ENCODE data around the gene CHRNE. TPM values are rescaled to one million over a fixed set of nuclear protein-coding genes. Genes with fewer than 3 reads are reported as not detected.
A peak's percentile ranks its signal among the peaks of the same experiment; 100 is the strongest.
"Not testable (repeated sequence)": the region's sequence is repeated elsewhere in the genome, so short reads cannot be mapped to it uniquely, and the experiment has no call there.

Gene CHRNE
- total RNA-seq, 6 experiments from 2014 or later = 1.4 to 2.9 (median 2.0) TPM

GRCh38 chr17:4934173-4934979 lies 31.5 kb upstream of the CHRNE start:
- Histone ChIP-seq H3K36me3 (peaks cover 0 to 18% (median 2%) of the 10 kb centered on the region in 4 donors), H3K4me1 (peaks cover 0 to 21% (median 9%) of the 10 kb centered on the region in 4 donors), H3K4me3 (no peak overlapping the region), H3K27me3 (no peaks in the 10 kb centered on the region), H3K9me3 (no peaks in the 10 kb centered on the region), H3K27ac (no peak overlapping the region)
- intact Hi-C loops (cut with DNase I) = no loop called here
- WGBS (ENCODE audit: insufficient coverage, low coverage, low lambda C conversion rate, missing lambda C conversion rate) = 18% methylated on average over 14 of the region's 14 CpGs
- DNase-seq (peak in 2 of 3 donors; percentile 53 to 76), ATAC-seq (peak; percentile 51 to 70 (median 59))
- TF ChIP-seq CTCF (IDR thresholded peaks at IDR 0.05) = peak in 2 of 4 donors; percentile 26 to 31
- TF ChIP-seq POLR2A (IDR thresholded peaks at IDR 0.05) = no peak

GRCh38 chr17:4933646-4934045 lies 30.7 kb upstream of the CHRNE start:
- H3K4me3 ChIP-seq = no peak overlapping the region
- peaks cover 0 to 16% (median 7%) of the 10 kb centered on the region in 4 donors for H3K4me1 ChIP-seq
- TF ChIP-seq POLR2A (IDR thresholded peaks at IDR 0.05) (no peak), CTCF (IDR thresholded peaks at IDR 0.05) (no peak)
- peaks cover 0 to 18% (median 2%) of the 10 kb centered on the region in 4 donors for H3K36me3 ChIP-seq
- DNase-seq = no peak
- no peaks in the 10 kb centered on the region for H3K9me3 ChIP-seq
- intact Hi-C loops (cut with DNase I) = no loop called here
- 66% methylated on average over 5 of the region's 16 CpGs for WGBS (ENCODE audit: insufficient coverage, low coverage, low lambda C conversion rate, missing lambda C conversion rate)
- ATAC-seq = no peak
- H3K27ac ChIP-seq = no peak overlapping the region
- H3K27me3 ChIP-seq = no peaks in the 10 kb centered on the region

- TF ChIP-seq POLR2A (IDR thresholded peaks at IDR 0.05) = no peak
- TF ChIP-seq CTCF (IDR thresholded peaks at IDR 0.05) = no peak
- DNase-seq (no peak), ATAC-seq (no peak)
- H3K4me3 ChIP-seq = no peak overlapping the region
- WGBS (ENCODE audit: insufficient coverage, low coverage, low lambda C conversion rate, missing lambda C conversion rate) = no CpG with 5 or more reads among the region's 12 CpGs
- H3K36me3 ChIP-seq = peaks cover 0 to 13% (median 2%) of the 10 kb centered on the region in 4 donors
- no peaks in the 10 kb centered on the region for H3K9me3 ChIP-seq
- intact Hi-C loops (cut with DNase I) = no loop called here
- H3K27me3 ChIP-seq = no peaks in the 10 kb centered on the region
- peaks cover 0 to 13% (median 5%) of the 10 kb centered on the region in 4 donors for H3K4me1 ChIP-seq
- H3K27ac ChIP-seq = no peak overlapping the region
Observed at GRCh38 chr17:4932756-4933155, 29.9 kb upstream of the CHRNE start.

- H3K4me3 ChIP-seq = no peak within 1 kb of the TSS
- H3K27me3 ChIP-seq = no peaks in the 10 kb centered on the region
- H3K36me3 ChIP-seq = peaks cover 0 to 5% (median 0%) of the 10 kb centered on the region in 4 donors
- no peak for DNase-seq
- peak in 1 of 4 donors; percentile 41 for ATAC-seq
- WGBS (ENCODE audit: insufficient coverage, low coverage, low lambda C conversion rate, missing lambda C conversion rate) = 77% methylated on average over 13 of the region's 14 CpGs
- H3K9me3 ChIP-seq = no peaks in the 10 kb centered on the region
- H3K4me1 ChIP-seq = peaks cover 0 to 13% (median 5%) of the 10 kb centered on the region in 4 donors
- no peak within 1 kb of the TSS for H3K27ac ChIP-seq
- no peak for TF ChIP-seq POLR2A (IDR thresholded peaks at IDR 0.05)
- intact Hi-C loops (cut with DNase I) = no loop called here
Observed at GRCh38 chr17:4931963-4932362, 29.1 kb upstream of the CHRNE start, which contains the start of gene GP1BA. Gene GP1BA, plus strand, starts transcription at chr17:4932277. Its CDS starts 328 bp downstream, at chr17:4932605.

- Histone ChIP-seq H3K36me3 (no peaks in the 10 kb centered on the region), H3K4me1 (peaks cover 0 to under 1% (median 0%) of the 10 kb centered on the region in 4 donors), H3K27ac (no peak overlapping the region), H3K4me3 (no peak overlapping the region), H3K9me3 (no peaks in the 10 kb centered on the region), H3K27me3 (no peaks in the 10 kb centered on the region)
- 92% methylated on average over 18 of the region's 18 CpGs for WGBS (ENCODE audit: insufficient coverage, low coverage, low lambda C conversion rate, missing lambda C conversion rate)
- ATAC-seq (no peak), DNase-seq (no peak)
- TF ChIP-seq POLR2A (IDR thresholded peaks at IDR 0.05) (no peak), CTCF (IDR thresholded peaks at IDR 0.05) (no peak)
- intact Hi-C loops (cut with DNase I) = no loop called here
Observed at GRCh38 chr17:4928881-4929280, 26.0 kb upstream of the CHRNE start.

- H3K4me1 ChIP-seq; H3K27me3 ChIP-seq; H3K9me3 ChIP-seq; H3K4me3 ChIP-seq; ATAC-seq; intact Hi-C loops (cut with DNase I); H3K36me3 ChIP-seq; H3K27ac ChIP-seq: not testable (repeated sequence)
- 43% methylated on average over 14 of the region's 24 CpGs for WGBS (ENCODE audit: insufficient coverage, low coverage, low lambda C conversion rate, missing lambda C conversion rate)
- peak in 1 of 3 donors; percentile 20 for DNase-seq
Observed at GRCh38 chr17:4926577-4927335, 23.9 kb upstream of the CHRNE start.
